Neuronal stem cell (in vitro differentiated cells): Measurements from ENCODE around the gene FAM124B.

Experiments used
- DNase-seq: peaks from one replicate; pipeline ENCODE4 v3.0.0-alpha.2; 2013; ENCODE audit warnings: low spot score
- H2AFZ ChIP-seq: one replicate; pipeline ENCODE4 v1.6.1; 2013; ENCODE audit warnings: mild to moderate bottlenecking, low read length, inconsistent platforms
- H2AK5ac ChIP-seq: 2 replicates; pipeline ENCODE4 v1.6.1; 2013; ENCODE audit warnings: low read depth, mild to moderate bottlenecking, inconsistent platforms, low read length, moderate library complexity, mixed read lengths
- H2BK120ac ChIP-seq: 2 replicates; pipeline ENCODE4 v1.6.1; 2013; ENCODE audit warnings: low read depth, mild to moderate bottlenecking, inconsistent platforms, low read length, moderate library complexity, mixed read lengths
- H2BK12ac ChIP-seq: one replicate; pipeline ENCODE4 v1.6.1; 2013; ENCODE audit warnings: low read length, inconsistent platforms
- H2BK15ac ChIP-seq: 2 replicates; pipeline ENCODE4 v1.6.1; 2013; ENCODE audit warnings: mild to moderate bottlenecking, low read length, inconsistent platforms, mixed read lengths
- H2BK5ac ChIP-seq: one replicate; pipeline ENCODE4 v1.6.1; 2013; ENCODE audit warnings: inconsistent platforms, mild to moderate bottlenecking, low read length, moderate library complexity
- H3K14ac ChIP-seq: one replicate; pipeline ENCODE4 v1.6.1; 2013; ENCODE audit warnings: low read length, inconsistent platforms
- H3K18ac ChIP-seq: 2 replicates; pipeline ENCODE4 v1.6.1; 2013; ENCODE audit warnings: low read length, inconsistent platforms
- H3K23ac ChIP-seq: 2 replicates; pipeline ENCODE4 v1.6.1; 2013; ENCODE audit warnings: low read depth, mild to moderate bottlenecking, mixed read lengths, low read length, inconsistent platforms; ENCODE audit not compliant: poor library complexity
- H3K27ac ChIP-seq: replicated peaks from 3 replicates; pipeline ENCODE4 v1.5.1; 2013; ENCODE audit warnings: low read length, inconsistent platforms
- H3K27me3 ChIP-seq, 3 experiments: 2 replicates each; pipeline ENCODE4 v1.6.1; 2013; ENCODE audit warnings: low read length in 3 of 3, mild to moderate bottlenecking in 2 of 3, inconsistent platforms in 1 of 3, low read depth in 1 of 3, mixed read lengths in 1 of 3, moderate library complexity in 1 of 3; ENCODE audit not compliant: control insufficient read depth in 3 of 3, insufficient read depth in 3 of 3
- H3K36me3 ChIP-seq, 2 donors: replicated peaks in 1 of 2; 2 replicates each; pipeline ENCODE4 v1.6.1; 2013; ENCODE audit warnings: low read length in 2 of 2; ENCODE audit not compliant: control insufficient read depth in 2 of 2, insufficient read depth in 2 of 2
- H3K4ac ChIP-seq: 2 replicates; pipeline ENCODE4 v1.6.1; 2013; ENCODE audit warnings: inconsistent platforms, mild to moderate bottlenecking, low read length, moderate library complexity
- H3K4me1 ChIP-seq, 2 donors: 1 replicate in 1 of 2; 2 replicates in 1 of 2; pipeline ENCODE4 v1.6.1; 2013; ENCODE audit warnings: low read length in 2 of 2, low read depth in 1 of 2; ENCODE audit not compliant: control insufficient read depth in 2 of 2, insufficient read depth in 1 of 2
- H3K4me2 ChIP-seq: one replicate; pipeline ENCODE4 v1.6.1; 2013; ENCODE audit warnings: mild to moderate bottlenecking, low read length, inconsistent platforms; ENCODE audit not compliant: insufficient read depth, poor library complexity, severe bottlenecking
- H3K4me3 ChIP-seq, 2 donors: 2 replicates each; pipeline ENCODE4 v1.5.1; 2013; ENCODE audit warnings: low read length in 2 of 2, mild to moderate bottlenecking in 2 of 2, inconsistent platforms in 1 of 2, moderate library complexity in 1 of 2
- H3K79me1 ChIP-seq: one replicate; pipeline ENCODE4 v1.6.1; 2013; ENCODE audit warnings: low read depth, mild to moderate bottlenecking, inconsistent platforms, low read length, moderate library complexity
- H3K9ac ChIP-seq: one replicate; pipeline ENCODE4 v1.6.1; 2013; ENCODE audit warnings: mild to moderate bottlenecking, low read depth, low read length, inconsistent platforms; ENCODE audit not compliant: poor library complexity
- H3K9me3 ChIP-seq, 2 donors: replicated peaks in 1 of 2; 2 replicates each; pipeline versions ENCODE3 to v1.6.1; 2013; ENCODE audit warnings: low read length in 2 of 2, mild to moderate bottlenecking in 2 of 2, inconsistent platforms in 1 of 2, low read depth in 1 of 2, mixed read lengths in 1 of 2, moderate library complexity in 1 of 2; ENCODE audit not compliant: control insufficient read depth in 2 of 2, insufficient read depth in 1 of 2
- H4K8ac ChIP-seq: one replicate; pipeline ENCODE4 v1.6.1; 2013; ENCODE audit warnings: low read depth, mild to moderate bottlenecking, inconsistent platforms, low read length, moderate library complexity
- H4K91ac ChIP-seq: one replicate; pipeline ENCODE4 v1.6.1; 2013; ENCODE audit warnings: low read length, low read depth, mild to moderate bottlenecking, inconsistent platforms; ENCODE audit not compliant: poor library complexity
- WGBS, 2 donors: extraction: QIAGEN DNeasy Blood & Tissue Kit; methylation state at CpG; one replicate each; pipeline ENCODE4 v1.1.7; 2013; ENCODE audit warnings: missing lambda C conversion rate in 2 of 2, mixed read lengths in 1 of 2; ENCODE audit not compliant: insufficient read length in 2 of 2, insufficient replicate concordance in 1 of 2; ENCODE audit errors: extremely low coverage in 2 of 2; 5-methylcytosine and 5-hydroxymethylcytosine counted together

FAM124B gene

GRCh38 chr2:224377751-224378700 lies 23.9 kb downstream of the FAM124B start:
- Histone ChIP-seq H3K27ac (no peak overlapping the region), H3K27me3 (no peaks in the 10 kb centered on the region), H3K79me1 (no peaks in the 10 kb centered on the region), H3K9ac (no peak overlapping the region), H3K9me3 (no peaks in the 10 kb centered on the region), H3K18ac (no peak overlapping the region), H2BK15ac (no peak overlapping the region), H4K8ac (no peak overlapping the region), H3K4me2 (no peak overlapping the region), H2BK5ac (no peak overlapping the region), H2AK5ac (no peak overlapping the region), H2BK120ac (no peak overlapping the region), H3K36me3 (no peaks in the 10 kb centered on the region), H4K91ac (no peak overlapping the region), H3K23ac (no peak overlapping the region), H2AFZ (no peak overlapping the region), H2BK12ac (no peak overlapping the region), H3K4me3 (no peak overlapping the region), H3K14ac (no peak overlapping the region), H3K4ac (no peak overlapping the region), H3K4me1 (no peaks in the 10 kb centered on the region)
- no peak for DNase-seq
- WGBS, 2 donors: no CpG with 5 or more reads among the region's 6 CpGs

DNA sequence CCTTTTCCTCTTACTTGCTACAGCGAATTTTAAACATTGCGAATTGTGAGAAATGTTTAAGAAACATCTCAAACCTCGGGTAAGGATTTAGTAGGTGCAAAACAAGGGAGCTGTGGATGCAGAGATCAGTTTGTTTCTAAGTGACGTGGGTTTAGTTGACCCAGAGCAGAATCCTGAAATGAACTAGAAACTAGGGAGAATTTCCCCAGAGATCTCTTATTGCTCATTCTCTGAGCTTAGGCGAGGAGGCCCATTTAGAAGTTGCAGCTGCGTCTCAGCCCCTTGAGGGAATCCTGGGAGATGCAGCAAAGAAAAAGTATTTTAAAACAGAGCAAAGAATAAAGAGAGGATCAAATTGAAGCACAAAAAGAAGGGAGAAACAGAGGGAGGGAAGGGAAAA lies 29.3 kb downstream of the FAM124B start:
- Histone ChIP-seq H3K27me3 (no peaks in the 10 kb centered on the region), H3K79me1 (no peaks in the 10 kb centered on the region), H3K4ac (no peak overlapping the region), H2AFZ (no peak overlapping the region), H3K4me2 (no peak overlapping the region), H2BK15ac (no peak overlapping the region), H3K9ac (no peak overlapping the region), H4K8ac (no peak overlapping the region), H2BK5ac (no peak overlapping the region), H2BK120ac (no peak overlapping the region), H3K36me3 (no peaks in the 10 kb centered on the region), H3K4me1 (no peaks in the 10 kb centered on the region), H2AK5ac (no peak overlapping the region), H2BK12ac (no peak overlapping the region), H3K23ac (no peak overlapping the region), H3K4me3 (no peak overlapping the region), H4K91ac (no peak overlapping the region), H3K27ac (no peak overlapping the region), H3K9me3 (no peaks in the 10 kb centered on the region), H3K14ac (no peak overlapping the region), H3K18ac (no peak overlapping the region)
- no CpG with 5 or more reads among the region's 6 CpGs for WGBS, 2 donors
- DNase-seq: no peak

GRCh38 chr2:224369028-224369632 lies 32.8 kb downstream of the FAM124B start:
- H3K4ac ChIP-seq: no peak overlapping the region
- H3K36me3 ChIP-seq: no peaks in the 10 kb centered on the region
- no peak overlapping the region for H2AK5ac ChIP-seq
- no peaks in the 10 kb centered on the region for H3K27me3 ChIP-seq
- H3K4me3 ChIP-seq: no peak overlapping the region
- no peak overlapping the region for H3K4me2 ChIP-seq
- H3K9me3 ChIP-seq: no peaks in the 10 kb centered on the region
- no peak overlapping the region for H3K23ac ChIP-seq
- no peak overlapping the region for H2BK12ac ChIP-seq
- no peak overlapping the region for H2BK15ac ChIP-seq
- H4K91ac ChIP-seq: no peak overlapping the region
- peak; percentile 41 for DNase-seq
- H3K18ac ChIP-seq: no peak overlapping the region
- no CpG with 5 or more reads among the region's 7 CpGs for WGBS, 2 donors
- no peak overlapping the region for H3K14ac ChIP-seq
- no peak overlapping the region for H2AFZ ChIP-seq
- no peaks in the 10 kb centered on the region for H3K79me1 ChIP-seq
- no peak overlapping the region for H4K8ac ChIP-seq
- H3K27ac ChIP-seq: no peak overlapping the region
- H3K9ac ChIP-seq: no peak overlapping the region
- H2BK5ac ChIP-seq: no peak overlapping the region
- H3K4me1 ChIP-seq: no peaks in the 10 kb centered on the region
- H2BK120ac ChIP-seq: no peak overlapping the region

- Histone ChIP-seq H3K4ac (no peak overlapping the region), H3K4me3 (no peak overlapping the region), H4K8ac (no peak overlapping the region), H2BK15ac (no peak overlapping the region), H3K27me3 (no peaks in the 10 kb centered on the region), H2BK5ac (no peak overlapping the region), H3K14ac (no peak overlapping the region), H3K9me3 (no peaks in the 10 kb centered on the region), H3K4me2 (no peak overlapping the region), H2BK12ac (no peak overlapping the region), H4K91ac (no peak overlapping the region), H3K27ac (no peak overlapping the region), H2BK120ac (no peak overlapping the region), H2AFZ (no peak overlapping the region), H3K18ac (no peak overlapping the region), H3K9ac (no peak overlapping the region), H2AK5ac (no peak overlapping the region), H3K79me1 (no peaks in the 10 kb centered on the region), H3K36me3 (no peaks in the 10 kb centered on the region), H3K4me1 (no peaks in the 10 kb centered on the region), H3K23ac (no peak overlapping the region)
- no CpG with 5 or more reads among the region's 3 CpGs for whole genome bisulfite sequencing, 2 donors
- no peak for DNase-seq
Observed at GRCh38 chr2:224366267-224366844, 35.6 kb downstream of the FAM124B start.
